Tibial nerve (tissue), 3 donors: ENCODE measurements around the gene PLA2G1B.

Source experiments
- POLR2A ChIP-seq, 2 donors: fragments of 450-650 bp; IDR thresholded peaks; one replicate each; pipeline ENCODE4 v1.6.1; 2017; ENCODE audit warnings: antibody characterized with exemption in 2 of 2, mild to moderate bottlenecking in 2 of 2, moderate library complexity in 2 of 2
- TF ChIP-seq, protein P1 (sequence below), 5 experiments: fragments of 200-600 bp in 3 of 5; fragments of 450-650 bp in 2 of 5; sonication (generic) in 3 of 5; IDR thresholded peaks; one replicate each; pipeline ENCODE4 v1.5.1; 2016 to 2019; ENCODE audit warnings: antibody characterized with exemption in 5 of 5, mild to moderate bottlenecking in 3 of 5, moderate library complexity in 2 of 5

GRCh38 chr12:120356567-120357030 is 29.0 kb upstream of the PLA2G1B start:
- TF ChIP-seq, protein P1, sequence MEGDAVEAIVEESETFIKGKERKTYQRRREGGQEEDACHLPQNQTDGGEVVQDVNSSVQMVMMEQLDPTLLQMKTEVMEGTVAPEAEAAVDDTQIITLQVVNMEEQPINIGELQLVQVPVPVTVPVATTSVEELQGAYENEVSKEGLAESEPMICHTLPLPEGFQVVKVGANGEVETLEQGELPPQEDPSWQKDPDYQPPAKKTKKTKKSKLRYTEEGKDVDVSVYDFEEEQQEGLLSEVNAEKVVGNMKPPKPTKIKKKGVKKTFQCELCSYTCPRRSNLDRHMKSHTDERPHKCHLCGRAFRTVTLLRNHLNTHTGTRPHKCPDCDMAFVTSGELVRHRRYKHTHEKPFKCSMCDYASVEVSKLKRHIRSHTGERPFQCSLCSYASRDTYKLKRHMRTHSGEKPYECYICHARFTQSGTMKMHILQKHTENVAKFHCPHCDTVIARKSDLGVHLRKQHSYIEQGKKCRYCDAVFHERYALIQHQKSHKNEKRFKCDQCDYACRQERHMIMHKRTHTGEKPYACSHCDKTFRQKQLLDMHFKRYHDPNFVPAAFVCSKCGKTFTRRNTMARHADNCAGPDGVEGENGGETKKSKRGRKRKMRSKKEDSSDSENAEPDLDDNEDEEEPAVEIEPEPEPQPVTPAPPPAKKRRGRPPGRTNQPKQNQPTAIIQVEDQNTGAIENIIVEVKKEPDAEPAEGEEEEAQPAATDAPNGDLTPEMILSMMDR (IDR thresholded peaks at IDR 0.05), result peak; percentile 85 to 91 (median 86)
- no peak for TF ChIP-seq POLR2A (IDR thresholded peaks at IDR 0.05)
